ENCODE measurements around the gene PLAAT3.
"Not testable (repeated sequence)": the region's sequence is repeated elsewhere in the genome, so short reads cannot be mapped to it uniquely, and the experiment has no call there.

Gene PLAAT3

GRCh38 chr11:63614136-63614671, at the start of gene PLAAT3:
Gene PLAAT3 (minus strand): TSS chr11:63614433. CDS start chr11:63614014, 419 bp downstream.
- CTCF ChIA-PET: no interaction called here
- DNase-seq: peak; percentile 50
- no peaks in the 10 kb centered on the region for H3K36me3 Mint-ChIP-seq
- H3K4me3 Mint-ChIP-seq: peak within 1 kb of the TSS; percentile 77
- no peak within 1 kb of the TSS for H3K27ac Mint-ChIP-seq
- no peaks in the 10 kb centered on the region for H3K9me3 Mint-ChIP-seq
- peaks cover 13% of the 10 kb centered on the region for H3K4me1 Mint-ChIP-seq
- H3K27me3 Mint-ChIP-seq: peaks cover 30% of the 10 kb centered on the region

- Mint-ChIP-seq H3K4me3 (no peak overlapping the region), H3K36me3 (peaks cover 13% of the 10 kb centered on the region), H3K27ac (no peak overlapping the region), H3K27me3 (no peaks in the 10 kb centered on the region), H3K4me1 (peaks cover 22% of the 10 kb centered on the region), H3K9me3 (no peaks in the 10 kb centered on the region)
- no peak for DNase-seq
- CTCF ChIA-PET: no interaction called here
Measured at GRCh38 chr11:63663809-63664208, 49.6 kb upstream of the PLAAT3 start.

- Mint-ChIP-seq H3K27ac (no peak overlapping the region), H3K27me3 (no peaks in the 10 kb centered on the region), H3K4me1 (peaks cover 4% of the 10 kb centered on the region), H3K4me3 (no peak overlapping the region), H3K9me3 (no peaks in the 10 kb centered on the region), H3K36me3 (peaks cover 13% of the 10 kb centered on the region)
- DNase-seq: no peak
- CTCF ChIA-PET: interaction anchor here (0.6 to 1.2 kb wide), 4 partner anchors 10 to 1834 kb away, joined by 3 to 5 read pairs (median 3); partner anchors contain the start of gene ATL3
Measured at GRCh38 chr11:63660972-63661371, 46.7 kb upstream of the PLAAT3 start.

DNA sequence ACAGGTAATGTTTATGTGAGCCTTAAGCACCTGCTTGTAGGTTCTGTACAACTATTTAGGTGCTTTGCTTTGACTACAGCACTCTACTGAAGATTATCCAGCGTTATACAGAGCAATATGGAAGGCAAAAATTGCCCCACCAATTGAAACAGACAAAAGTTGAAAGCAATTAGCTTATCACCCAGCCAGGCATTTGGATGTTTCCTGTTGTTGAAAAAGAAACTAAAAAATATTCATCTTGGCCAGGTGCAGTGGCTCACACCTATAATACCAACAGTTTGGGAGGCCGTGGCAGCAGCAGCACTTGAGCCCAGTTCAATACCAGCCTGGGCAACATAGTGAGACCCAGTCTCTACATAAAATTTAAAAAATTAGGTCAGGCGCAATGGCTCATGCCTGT, 38.4 kb upstream of the PLAAT3 start:
- no peak overlapping the region for H3K4me3 Mint-ChIP-seq
- no peak for DNase-seq
- peaks cover 38% of the 10 kb centered on the region for H3K36me3 Mint-ChIP-seq
- no peaks in the 10 kb centered on the region for H3K9me3 Mint-ChIP-seq
- CTCF ChIA-PET: interaction anchor here (1.4 kb wide), 1 partner anchor 10 kb away, joined by 3 read pairs; no protein-coding TSS in a partner anchor
- H3K4me1 Mint-ChIP-seq: peaks cover 17% of the 10 kb centered on the region
- H3K27ac Mint-ChIP-seq: no peak overlapping the region
- no peaks in the 10 kb centered on the region for H3K27me3 Mint-ChIP-seq

DNA sequence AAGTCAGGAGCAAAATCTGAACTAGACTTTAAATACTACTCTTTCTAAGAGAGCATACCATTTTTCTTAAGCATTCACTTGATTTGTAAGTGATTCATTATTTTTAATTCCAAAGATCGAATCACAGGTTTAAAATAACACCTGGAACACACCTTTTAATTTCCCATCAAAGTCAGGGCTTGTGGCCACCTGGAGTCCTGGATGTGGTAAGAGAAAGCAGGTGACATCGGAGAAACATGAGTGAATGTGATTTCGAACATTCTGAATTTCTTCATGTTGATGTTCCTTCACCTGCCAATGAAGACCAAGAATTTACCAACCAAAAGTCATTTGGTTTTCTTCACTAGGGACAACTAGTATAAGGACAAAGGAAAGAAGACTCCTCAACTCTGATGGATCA, 29.0 kb upstream of the PLAAT3 start:
- Mint-ChIP-seq H3K27ac (no peak overlapping the region), H3K4me3 (no peak overlapping the region), H3K36me3 (peaks cover 45% of the 10 kb centered on the region), H3K9me3 (no peaks in the 10 kb centered on the region), H3K27me3 (no peaks in the 10 kb centered on the region), H3K4me1 (peaks cover 4% of the 10 kb centered on the region)
- DNase-seq: no peak
- CTCF ChIA-PET: interaction anchor here (1.0 kb wide), 1 partner anchor 94 kb away, joined by 3 read pairs; no protein-coding TSS in a partner anchor

DNA sequence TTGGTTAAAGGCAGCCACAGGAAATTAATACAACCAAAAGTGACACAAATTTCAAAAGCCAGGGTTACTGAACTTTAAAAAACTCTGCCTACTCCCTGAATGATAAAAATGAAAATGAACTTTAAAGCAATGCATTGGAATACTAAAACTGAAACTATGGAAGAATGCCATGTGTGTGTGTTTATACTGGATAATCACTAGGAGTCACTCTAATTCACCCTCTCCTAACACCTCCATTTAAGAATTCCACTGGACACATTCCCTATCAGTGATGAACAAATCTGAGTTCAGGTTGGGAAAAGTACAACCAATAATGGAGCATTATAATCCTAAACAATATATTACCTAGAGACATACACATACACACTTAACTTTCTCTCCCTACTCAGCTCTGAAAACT, 27.5 kb upstream of the PLAAT3 start:
- no peaks in the 10 kb centered on the region for H3K27me3 Mint-ChIP-seq
- DNase-seq: no peak
- H3K36me3 Mint-ChIP-seq: peaks cover 41% of the 10 kb centered on the region
- H3K4me3 Mint-ChIP-seq: no peak overlapping the region
- peaks cover 10% of the 10 kb centered on the region for H3K4me1 Mint-ChIP-seq
- no peak overlapping the region for H3K27ac Mint-ChIP-seq
- CTCF ChIA-PET: interaction anchor here (1.0 to 4.7 kb wide), 2 partner anchors 162 kb away, joined by 3 to 41 read pairs; no protein-coding TSS in a partner anchor
- no peaks in the 10 kb centered on the region for H3K9me3 Mint-ChIP-seq

- Mint-ChIP-seq H3K36me3 (peaks cover 40% of the 10 kb centered on the region), H3K4me3 (no peak overlapping the region), H3K4me1 (peaks cover 10% of the 10 kb centered on the region), H3K9me3 (no peaks in the 10 kb centered on the region), H3K27me3 (no peaks in the 10 kb centered on the region), H3K27ac (peak overlapping the region; percentile 49)
- CTCF ChIA-PET: interaction anchor here (0.7 to 4.7 kb wide), 17 partner anchors 10 to 1875 kb away, joined by 3 to 41 read pairs (median 3); partner anchors contain the start of gene PLAAT5
- DNase-seq: no peak
Measured at GRCh38 chr11:63639199-63639832, 25.1 kb upstream of the PLAAT3 start.

DNA sequence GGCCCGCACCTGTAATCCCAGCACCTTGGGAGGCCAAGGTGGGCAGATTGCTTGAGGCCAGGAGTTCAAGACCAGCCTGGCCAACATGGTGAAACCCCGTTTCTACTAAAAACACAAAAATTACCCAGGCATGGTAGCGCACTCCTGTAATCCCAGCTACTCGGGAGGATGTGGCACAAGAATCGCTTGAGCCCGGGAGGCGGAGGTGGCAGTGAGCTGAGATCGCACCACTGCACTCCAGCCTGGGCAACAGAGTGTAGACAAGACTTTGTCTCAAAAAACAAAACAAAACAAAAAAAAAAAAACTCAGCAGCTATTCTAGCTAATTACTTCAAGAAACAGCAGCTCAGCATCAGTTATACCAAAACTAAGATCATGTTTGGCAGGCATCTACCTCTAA, 24.2 kb upstream of the PLAAT3 start:
- H3K27me3 Mint-ChIP-seq, H3K27ac Mint-ChIP-seq, H3K4me3 Mint-ChIP-seq, H3K9me3 Mint-ChIP-seq, H3K4me1 Mint-ChIP-seq, DNase-seq: not testable (repeated sequence)
- peaks cover 36% of the 10 kb centered on the region for H3K36me3 Mint-ChIP-seq
- CTCF ChIA-PET: interaction anchor here (0.6 to 4.7 kb wide), 17 partner anchors 9 to 906 kb away, joined by 3 to 41 read pairs (median 3); partner anchors contain the start of gene PLAAT5

DNA sequence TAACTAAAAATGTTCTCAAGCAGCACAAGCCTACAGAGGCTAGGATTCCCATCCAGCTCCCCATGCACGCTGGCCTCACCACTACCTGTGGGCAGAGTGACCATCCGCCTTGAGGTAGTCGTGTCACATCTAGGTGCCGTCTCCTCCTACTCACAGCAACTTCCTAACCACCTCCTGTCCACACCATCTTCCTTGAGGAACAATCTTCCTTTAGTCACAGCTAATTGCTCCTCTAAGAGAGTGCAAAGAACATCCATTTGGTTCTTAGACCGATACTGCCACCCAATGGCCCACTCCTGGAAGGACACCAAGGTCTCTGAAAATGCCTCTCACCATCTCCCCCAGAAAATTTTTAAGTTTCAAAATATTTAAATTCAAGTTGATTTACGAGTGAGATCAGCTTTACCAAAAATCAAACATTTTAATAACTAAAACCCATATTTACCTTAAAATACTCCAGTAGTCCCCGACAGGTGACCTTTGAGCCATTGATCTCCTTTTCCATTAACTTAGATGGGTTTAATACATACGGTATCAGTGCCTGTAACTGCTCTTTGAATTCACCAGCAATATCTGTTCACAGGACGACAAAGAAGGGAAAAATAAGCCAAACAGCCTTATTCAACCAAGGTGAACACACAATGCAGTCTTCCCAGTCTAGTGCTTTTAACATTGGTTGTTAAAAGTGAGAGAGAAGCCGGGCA, 21.7 kb upstream of the PLAAT3 start:
- Mint-ChIP-seq H3K4me3 (no peak overlapping the region), H3K4me1 (peaks cover 15% of the 10 kb centered on the region), H3K9me3 (no peaks in the 10 kb centered on the region), H3K27ac (no peak overlapping the region), H3K27me3 (no peaks in the 10 kb centered on the region), H3K36me3 (peaks cover 34% of the 10 kb centered on the region)
- CTCF ChIA-PET: interaction anchor here (0.5 to 3.7 kb wide), 14 partner anchors 13 to 339 kb away, joined by 3 to 76 read pairs (median 5); partner anchors contain the start of genes PLAAT4 and PLAAT5
- DNase-seq: peak; percentile 77

- no peak overlapping the region for H3K27ac Mint-ChIP-seq
- peaks cover 44% of the 10 kb centered on the region for H3K36me3 Mint-ChIP-seq
- CTCF ChIA-PET: interaction anchor here (2.1 kb wide), 1 partner anchor 10 kb away, joined by 11 read pairs; no protein-coding TSS in a partner anchor
Measured at GRCh38 chr11:63629426-63629825, 15.2 kb upstream of the PLAAT3 start.

DNA sequence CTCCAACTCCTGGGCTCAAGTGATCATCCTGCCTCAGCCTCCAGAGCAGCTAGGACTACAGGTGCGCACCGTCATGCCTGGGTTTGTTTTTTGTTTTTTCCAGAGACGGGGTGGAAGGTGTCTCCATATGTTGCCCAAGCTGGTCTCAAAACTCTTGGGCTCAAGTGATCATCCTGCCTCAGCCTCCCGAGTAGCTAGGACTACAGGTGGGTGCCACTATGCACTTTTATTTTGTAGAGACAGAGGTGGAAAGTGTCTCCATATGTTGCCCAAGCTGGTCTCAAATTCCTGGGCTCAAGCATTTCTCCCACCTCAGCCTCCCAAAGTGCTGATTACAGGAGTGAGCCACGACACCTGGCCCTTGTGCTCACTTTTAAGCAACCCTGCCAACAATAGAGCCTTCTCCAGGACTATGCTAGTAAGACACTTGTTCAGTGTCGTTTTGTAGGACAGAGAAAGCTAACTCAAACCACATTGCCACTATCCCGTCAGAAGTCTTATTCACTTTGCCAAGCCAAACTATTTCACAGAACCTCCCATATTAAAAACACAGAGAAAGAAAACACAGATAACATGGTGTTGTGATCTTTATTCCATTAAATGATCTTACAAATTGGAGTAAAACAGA, 9.4 kb upstream of the PLAAT3 start:
- H3K4me3 Mint-ChIP-seq: no peak overlapping the region
- H3K27ac Mint-ChIP-seq: no peak overlapping the region

More at GRCh38 chr11:63629426-63629825, 15.2 kb upstream of the PLAAT3 start:
- Mint-ChIP-seq H3K9me3 (no peaks in the 10 kb centered on the region), H3K4me3 (no peak overlapping the region), H3K27me3 (no peaks in the 10 kb centered on the region), H3K4me1 (peaks cover 5% of the 10 kb centered on the region)
- no peak for DNase-seq

DNA sequence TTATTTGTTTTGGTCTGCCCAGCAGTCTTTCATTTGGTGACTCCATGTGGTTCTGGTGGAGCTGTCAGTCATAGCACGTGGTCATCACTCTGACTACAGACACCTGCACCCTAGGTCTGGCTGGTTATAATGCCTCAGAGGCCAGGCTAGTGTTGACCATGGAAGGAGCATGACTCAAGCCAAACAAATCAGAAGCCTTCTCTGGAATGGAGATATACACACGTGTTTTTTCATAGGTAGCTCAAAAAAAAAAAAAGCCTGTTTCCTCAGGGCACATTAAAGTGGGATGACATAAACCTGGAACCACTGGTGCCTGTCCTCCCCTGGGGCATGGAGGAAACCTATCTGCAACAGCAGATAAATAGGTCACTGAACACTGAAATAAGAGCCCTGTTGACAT, 8.1 kb upstream of the PLAAT3 start:
- Mint-ChIP-seq H3K9me3 (no peaks in the 10 kb centered on the region), H3K36me3 (peaks cover under 1% of the 10 kb centered on the region), H3K27ac (no peak overlapping the region), H3K4me3 (no peak overlapping the region), H3K27me3 (no peaks in the 10 kb centered on the region), H3K4me1 (peaks cover 6% of the 10 kb centered on the region)
- DNase-seq: no peak
- CTCF ChIA-PET: interaction anchor here (1.5 kb wide), 1 partner anchor 143 kb away, joined by 6 read pairs; no protein-coding TSS in a partner anchor

More for the DNA sequence above, 9.4 kb upstream of the PLAAT3 start:
- H3K27me3 Mint-ChIP-seq: no peaks in the 10 kb centered on the region
- CTCF ChIA-PET: interaction anchor here (1.5 kb wide), 1 partner anchor 144 kb away, joined by 6 read pairs; no protein-coding TSS in a partner anchor
- H3K36me3 Mint-ChIP-seq: peaks cover 8% of the 10 kb centered on the region
- peaks cover 6% of the 10 kb centered on the region for H3K4me1 Mint-ChIP-seq
- DNase-seq: no peak
- H3K9me3 Mint-ChIP-seq: no peaks in the 10 kb centered on the region

DNA sequence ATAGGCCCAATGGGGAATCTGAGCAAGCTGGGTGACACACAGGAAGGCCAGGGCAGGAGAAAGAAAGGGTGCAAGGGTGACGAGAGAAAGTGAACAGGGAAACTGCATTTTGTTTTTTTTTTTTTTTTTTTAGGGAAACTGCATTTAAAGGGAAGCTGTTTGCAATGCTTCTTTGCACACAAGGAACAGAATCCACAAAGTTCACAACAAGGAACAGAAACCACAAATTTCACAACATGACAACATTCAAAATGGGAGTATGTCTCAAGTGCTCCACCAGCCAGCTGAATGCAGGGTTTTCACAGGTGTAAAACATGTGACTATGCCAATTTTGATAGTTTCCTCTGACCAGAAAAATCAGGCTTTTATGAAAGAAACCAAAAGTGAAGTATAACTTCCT, 6.8 kb upstream of the PLAAT3 start:
- Mint-ChIP-seq H3K4me1 (peaks cover 6% of the 10 kb centered on the region), H3K27me3 (peaks cover 4% of the 10 kb centered on the region), H3K9me3 (no peaks in the 10 kb centered on the region), H3K4me3 (no peak overlapping the region), H3K36me3 (no peaks in the 10 kb centered on the region), H3K27ac (no peak overlapping the region)
- CTCF ChIA-PET: no interaction called here
- no peak for DNase-seq

DNA sequence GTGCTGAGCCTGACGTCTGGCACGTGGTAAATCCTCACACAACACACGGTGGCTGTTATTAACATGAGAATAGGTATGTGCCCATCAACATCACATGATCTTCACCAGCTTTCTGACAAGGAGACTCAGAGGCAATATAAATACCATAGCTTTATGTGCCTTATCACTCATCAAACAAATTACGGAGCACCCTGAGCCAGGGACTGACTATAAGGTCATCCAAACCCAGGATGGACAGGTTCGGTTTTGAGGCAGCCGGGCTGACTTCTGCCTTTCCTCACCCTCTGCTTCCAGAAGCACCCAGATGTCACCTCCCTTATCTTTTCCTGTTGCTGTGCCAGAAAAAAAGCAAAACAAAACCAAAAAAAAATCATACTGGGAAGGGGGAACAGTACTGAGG, 5.7 kb upstream of the PLAAT3 start:
- Mint-ChIP-seq H3K27ac (no peak overlapping the region), H3K9me3 (no peaks in the 10 kb centered on the region), H3K4me3 (no peak overlapping the region), H3K4me1 (peaks cover 6% of the 10 kb centered on the region), H3K27me3 (peaks cover 4% of the 10 kb centered on the region), H3K36me3 (no peaks in the 10 kb centered on the region)
- DNase-seq: no peak
- CTCF ChIA-PET: interaction anchor here (0.6 to 1.2 kb wide), 2 partner anchors 10 to 13 kb away, joined by 3 to 5 read pairs; no protein-coding TSS in a partner anchor

Data from activated naive CD4-positive, alpha-beta T cell treated with anti-CD3 and anti-CD28 coated beads, Interleukin-2, amount 10 ng/mL, durations not matched to agents 7 days and 5 days (primary cell).